Urinary bladder (tissue), 4 donors: ENCODE results near the gene DEPP1. TPM values are rescaled to one million over a fixed set of nuclear protein-coding genes. Genes with fewer than 3 reads are reported as not detected.

Experiments
- DNase-seq: peaks from one replicate; pipeline ENCODE4 v3.0.0-alpha.2; 2015; ENCODE audit errors: extremely low spot score
- H3K27ac ChIP-seq: one replicate; pipeline ENCODE4 v1.5.1; 2013; ENCODE audit warnings: low read depth, mild to moderate bottlenecking, moderate library complexity
- H3K36me3 ChIP-seq: one replicate; pipeline ENCODE4 v1.6.1; 2013; ENCODE audit warnings: mild to moderate bottlenecking, moderate library complexity; ENCODE audit not compliant: insufficient read depth
- H3K4me1 ChIP-seq: one replicate; pipeline ENCODE4 v1.6.1; 2013; ENCODE audit warnings: mild to moderate bottlenecking, moderate library complexity; ENCODE audit not compliant: insufficient read depth
- H3K4me3 ChIP-seq: one replicate; pipeline ENCODE4 v1.5.1; 2013; ENCODE audit warnings: low read depth, low read length
- WGBS: extraction: QIAGEN DNeasy Blood & Tissue Kit; methylation state at CpG from one replicate; pipeline ENCODE4 v1.1.7; 2013; 5-methylcytosine and 5-hydroxymethylcytosine counted together
- polyA plus RNA-seq: library from polyadenylated mRNA; stranded (reverse); fragments of 200-250 nt; gene quantifications from one replicate; pipeline ENCODE4 v1.2.3, GENCODE V29; 2013
- total RNA-seq: library from RNA; depleted of rRNA; stranded (reverse); fragments of >200 nt; gene quantifications from one replicate; pipeline ENCODE4 v1.2.3, GENCODE V29; 2014
- donor health status: healthy with polysubstance abuse.
- donor health status: healthy.

Gene DEPP1
- total and polyA plus RNA-seq, 2 donors, result 15.5 to 51.6 TPM

GRCh38 chr10:44926751-44927351 lies 51.8 kb downstream of the DEPP1 start:
- H3K27ac ChIP-seq, result no peak overlapping the region
- H3K4me3 ChIP-seq, result no peak overlapping the region
- H3K4me1 ChIP-seq, result no peaks in the 10 kb centered on the region
- H3K36me3 ChIP-seq, result no peaks in the 10 kb centered on the region
- WGBS, result 58% methylated on average over 10 of the region's 10 CpGs
- DNase-seq, result no peak

Other genes starting within 250 kb of the DEPP1 start
- gene TMEM72, start 67.5 kb downstream of the DEPP1 start, total RNA-seq, result not detected
- not detected for gene TMEM72, start 67.5 kb downstream of the DEPP1 start, polyA plus RNA-seq
- gene RASSF4, start 19.0 kb downstream of the DEPP1 start, total RNA-seq, result 12.2 TPM
- gene RASSF4, start 19.0 kb downstream of the DEPP1 start, polyA plus RNA-seq, result 55.1 TPM
- gene ZNF22, start 22.1 kb upstream of the DEPP1 start, total RNA-seq, result 44.4 TPM
- 17.1 TPM for gene ZNF22, start 22.1 kb upstream of the DEPP1 start, polyA plus RNA-seq